Activated T-helper 17 cell treated with anti-CD3 and anti-CD28 coated beads, Interleukin-2, amount 50 U/mL, for 72 hours (primary cell): ENCODE data around the gene PPID. TPM values are rescaled to one million over a fixed set of nuclear protein-coding genes. Genes with fewer than 3 reads are reported as not detected.
"Not testable (repeated sequence)": the region's sequence is repeated elsewhere in the genome, so short reads cannot be mapped to it uniquely, and the experiment has no call there.

ENCODE experiments used
- ATAC-seq: fragments of 150-1000 bp; cut with Tn5 transposase; replicated peaks from 2 replicates; pipeline ENCODE4 v1.10.0; 2021; ENCODE audit warnings: mild to moderate bottlenecking, moderate library complexity
- H3K27ac Mint-ChIP-seq: one replicate; pipeline ENCODE4 v1.8.0; 2022; ENCODE audit warnings: mixed read lengths
- H3K27me3 Mint-ChIP-seq: one replicate; pipeline ENCODE4 v1.8.0; 2022; ENCODE audit warnings: mixed read lengths
- H3K36me3 Mint-ChIP-seq: one replicate; pipeline ENCODE4 v1.8.0; 2022; ENCODE audit warnings: low read depth, mild to moderate bottlenecking, mixed read lengths
- H3K4me1 Mint-ChIP-seq: one replicate; pipeline ENCODE4 v1.8.0; 2022; ENCODE audit warnings: mixed read lengths
- H3K4me3 Mint-ChIP-seq: one replicate; pipeline ENCODE4 v1.8.0; 2022; ENCODE audit warnings: mild to moderate bottlenecking, mixed read lengths
- H3K9me3 Mint-ChIP-seq: one replicate; pipeline ENCODE4 v1.8.0; 2022; ENCODE audit warnings: mixed read lengths
- total RNA-seq, 2 donors: library from RNA; stranded (reverse); gene quantifications; one replicate each; pipeline ENCODE4 v1.2.3, GENCODE V29; 2022

Gene PPID
- total RNA-seq, 2 donors from 2014 or later = 54.6 to 151 TPM

DNA sequence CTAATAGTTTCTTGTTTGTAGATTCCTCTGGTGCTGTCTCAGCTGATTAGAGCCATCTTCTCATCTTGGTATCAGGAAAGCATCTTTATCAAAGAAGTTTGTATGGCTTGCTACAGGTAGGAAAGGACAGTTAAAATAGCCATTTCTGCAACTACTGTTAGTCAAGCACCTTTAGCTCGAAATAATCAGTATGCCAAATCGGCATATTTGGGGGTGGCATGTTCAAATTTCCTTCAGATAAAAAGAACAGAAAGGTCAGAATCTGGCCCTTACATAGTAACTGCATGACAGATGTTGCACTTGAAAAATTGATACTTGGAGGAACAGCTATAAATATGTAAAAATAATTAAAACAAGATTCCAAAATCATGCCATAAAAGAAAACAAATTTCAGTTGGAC is 56.3 kb downstream of the PPID start:
- no peak for ATAC-seq
- Mint-ChIP-seq H3K27ac (no peak overlapping the region), H3K9me3 (no peaks in the 10 kb centered on the region), H3K4me1 (peaks cover 14% of the 10 kb centered on the region), H3K4me3 (no peak overlapping the region), H3K27me3 (no peaks in the 10 kb centered on the region), H3K36me3 (peaks cover 28% of the 10 kb centered on the region)

DNA sequence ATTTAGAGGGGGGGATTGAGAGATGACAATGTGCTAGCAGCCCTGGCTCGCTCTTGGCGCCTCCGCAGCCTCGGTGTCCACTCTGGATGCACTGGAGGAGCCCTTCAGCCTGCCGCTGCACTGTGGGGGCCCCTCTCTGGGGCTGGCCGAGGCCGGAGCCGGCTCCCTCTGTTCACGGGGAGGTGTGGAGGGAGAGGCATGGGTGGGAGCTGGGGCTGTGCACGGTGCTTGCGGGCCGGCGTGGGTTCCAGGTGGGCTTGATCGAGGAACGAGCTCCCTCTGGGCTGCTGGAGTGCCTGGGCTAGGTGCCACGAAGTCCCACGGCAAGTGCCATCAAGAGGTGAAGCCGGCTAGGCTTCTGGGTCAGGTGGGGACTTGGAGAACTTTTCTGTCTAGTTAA is 58.4 kb downstream of the PPID start:
- no peaks in the 10 kb centered on the region for H3K9me3 Mint-ChIP-seq
- H3K4me3 Mint-ChIP-seq = no peak overlapping the region
- H3K27ac Mint-ChIP-seq = no peak overlapping the region
- H3K36me3 Mint-ChIP-seq = peaks cover 13% of the 10 kb centered on the region
- peaks cover 6% of the 10 kb centered on the region for H3K4me1 Mint-ChIP-seq
- ATAC-seq = no peak
- H3K27me3 Mint-ChIP-seq = no peaks in the 10 kb centered on the region

GRCh38 chr4:158663707-158664625 is 59.2 kb downstream of the PPID start:
- not testable (repeated sequence) for H3K9me3 Mint-ChIP-seq, ATAC-seq
- peak overlapping the region; percentile 46 for H3K27ac Mint-ChIP-seq

DNA sequence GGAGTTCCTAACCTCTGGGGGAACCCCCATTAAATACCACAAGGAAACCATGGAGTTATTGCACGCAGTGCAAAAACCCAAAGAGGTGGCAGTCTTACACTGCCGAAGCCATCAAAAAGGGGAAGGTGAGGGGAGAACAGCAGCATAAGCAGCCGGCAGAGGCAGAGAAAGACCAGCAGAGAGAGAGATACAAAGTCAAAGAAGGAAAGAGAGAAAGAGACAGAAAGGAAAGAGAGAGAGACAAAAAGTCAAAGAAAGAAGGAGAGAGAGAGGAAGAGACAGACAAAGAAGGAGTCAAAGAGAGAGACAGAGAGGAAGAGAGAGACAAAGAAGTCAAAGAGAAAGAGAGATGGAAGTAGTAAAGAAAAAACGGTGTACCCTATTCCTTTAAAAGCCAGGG is 59.9 kb downstream of the PPID start:
- H3K36me3 Mint-ChIP-seq, H3K4me3 Mint-ChIP-seq, H3K27me3 Mint-ChIP-seq, H3K4me1 Mint-ChIP-seq, H3K9me3 Mint-ChIP-seq, ATAC-seq: not testable (repeated sequence)
- peak overlapping the region; percentile 46 for H3K27ac Mint-ChIP-seq

More at GRCh38 chr4:158663707-158664625, 59.2 kb downstream of the PPID start:
- not testable (repeated sequence) for H3K4me3 Mint-ChIP-seq, H3K27me3 Mint-ChIP-seq, H3K4me1 Mint-ChIP-seq, H3K36me3 Mint-ChIP-seq

Other genes with a start within 250 kb of the PPID start
- not detected for gene RXFP1, start 201.5 kb downstream of the PPID start, total RNA-seq
- 10 to 100 TPM; 19.6 to 22.2 TPM for gene C4orf46, start 51.5 kb downstream of the PPID start, total RNA-seq
- gene ETFDH, start 51.1 kb downstream of the PPID start, total RNA-seq = 10 to 100 TPM; 40.8 to 47.8 TPM
- gene FNIP2, start 45.6 kb upstream of the PPID start, total RNA-seq = 10 to 100 TPM; 33.4 to 45.9 TPM